NCI-H1092 (cell line): ENCODE measurements around the gene SOX15.

Experiments
- DNase-seq: peaks from one replicate; lab custom pipeline; 2025; lab: John Stamatoyannopoulos, UW

Gene SOX15

DNA sequence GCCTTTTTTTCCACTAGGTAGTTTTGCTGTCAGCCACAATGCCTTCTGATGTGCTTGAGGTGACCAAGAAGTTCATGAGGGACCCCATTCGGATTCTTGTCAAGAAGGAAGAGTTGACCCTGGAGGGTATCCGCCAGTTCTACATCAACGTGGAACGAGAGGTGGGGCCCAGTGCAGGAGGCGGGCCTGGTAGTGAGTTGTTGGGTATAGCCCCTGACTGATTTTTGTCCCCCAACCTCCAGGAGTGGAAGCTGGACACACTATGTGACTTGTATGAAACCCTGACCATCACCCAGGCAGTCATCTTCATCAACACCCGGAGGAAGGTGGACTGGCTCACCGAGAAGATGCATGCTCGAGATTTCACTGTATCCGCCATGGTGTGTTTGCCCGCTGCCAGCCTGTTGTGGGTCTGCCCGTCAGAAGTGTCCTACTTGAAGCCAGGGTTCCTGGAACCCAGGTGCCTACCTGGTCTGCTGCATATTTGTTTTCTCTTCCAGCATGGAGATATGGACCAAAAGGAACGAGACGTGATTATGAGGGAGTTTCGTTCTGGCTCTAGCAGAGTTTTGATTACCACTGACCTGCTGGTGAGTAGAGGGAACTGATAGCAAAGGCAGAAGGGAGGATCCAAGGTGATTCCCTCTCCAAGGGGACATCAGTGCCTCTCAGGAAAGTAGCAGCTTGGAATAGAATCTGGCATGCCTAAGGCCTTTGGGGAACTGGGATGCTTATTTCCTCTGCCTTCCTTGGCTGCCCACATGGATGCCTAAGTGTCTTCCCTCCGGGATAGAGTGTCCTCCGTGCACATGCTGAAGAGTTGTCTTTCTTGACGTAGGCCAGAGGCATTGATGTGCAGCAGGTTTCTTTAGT lies 12.3 kb downstream of the SOX15 start:
- no peak for DNase-seq

DNA sequence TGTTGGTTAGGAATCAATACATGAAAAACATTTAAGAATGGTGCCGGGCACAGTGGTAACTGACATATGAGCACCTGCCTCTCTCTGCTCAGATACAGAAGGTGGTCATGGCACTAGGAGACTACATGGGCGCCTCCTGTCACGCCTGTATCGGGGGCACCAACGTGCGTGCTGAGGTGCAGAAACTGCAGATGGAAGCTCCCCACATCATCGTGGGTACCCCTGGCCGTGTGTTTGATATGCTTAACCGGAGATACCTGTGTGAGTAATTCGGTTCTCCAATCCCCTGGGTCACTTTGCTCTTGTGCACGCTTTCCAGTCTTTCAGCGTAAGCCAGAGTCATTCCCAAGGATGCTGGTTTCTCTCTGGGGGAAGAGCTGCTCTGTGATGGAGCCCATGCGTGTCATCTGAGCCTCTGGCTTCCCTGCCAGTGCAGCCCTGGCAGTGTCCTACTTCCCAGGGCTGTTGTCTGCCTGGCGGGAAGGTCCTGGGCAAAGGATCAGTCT lies 13.4 kb downstream of the SOX15 start:
- DNase-seq: no peak

- no peak for DNase-seq
Observed at GRCh38 chr17:7575959-7576358, 13.9 kb downstream of the SOX15 start.

DNA sequence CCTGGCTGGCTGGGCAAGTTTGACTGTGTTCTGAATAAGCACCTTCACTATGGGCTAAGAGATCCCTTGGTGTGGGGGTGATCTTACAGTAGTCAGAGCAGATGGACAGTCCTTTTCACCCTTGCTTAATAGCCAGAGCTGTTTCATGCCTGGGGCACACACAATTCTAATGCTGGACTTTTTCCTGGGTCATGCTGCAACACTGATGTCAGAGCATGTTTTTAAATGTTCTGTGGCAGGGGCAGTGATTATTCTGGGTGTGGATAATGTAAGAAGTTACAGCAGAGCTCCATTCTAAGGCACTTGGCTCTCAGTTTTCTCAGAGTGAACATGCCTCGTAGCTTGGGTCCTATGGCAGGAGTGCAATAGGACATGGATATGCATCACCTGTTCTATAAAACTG lies 14.4 kb downstream of the SOX15 start:
- no peak for DNase-seq

DNA sequence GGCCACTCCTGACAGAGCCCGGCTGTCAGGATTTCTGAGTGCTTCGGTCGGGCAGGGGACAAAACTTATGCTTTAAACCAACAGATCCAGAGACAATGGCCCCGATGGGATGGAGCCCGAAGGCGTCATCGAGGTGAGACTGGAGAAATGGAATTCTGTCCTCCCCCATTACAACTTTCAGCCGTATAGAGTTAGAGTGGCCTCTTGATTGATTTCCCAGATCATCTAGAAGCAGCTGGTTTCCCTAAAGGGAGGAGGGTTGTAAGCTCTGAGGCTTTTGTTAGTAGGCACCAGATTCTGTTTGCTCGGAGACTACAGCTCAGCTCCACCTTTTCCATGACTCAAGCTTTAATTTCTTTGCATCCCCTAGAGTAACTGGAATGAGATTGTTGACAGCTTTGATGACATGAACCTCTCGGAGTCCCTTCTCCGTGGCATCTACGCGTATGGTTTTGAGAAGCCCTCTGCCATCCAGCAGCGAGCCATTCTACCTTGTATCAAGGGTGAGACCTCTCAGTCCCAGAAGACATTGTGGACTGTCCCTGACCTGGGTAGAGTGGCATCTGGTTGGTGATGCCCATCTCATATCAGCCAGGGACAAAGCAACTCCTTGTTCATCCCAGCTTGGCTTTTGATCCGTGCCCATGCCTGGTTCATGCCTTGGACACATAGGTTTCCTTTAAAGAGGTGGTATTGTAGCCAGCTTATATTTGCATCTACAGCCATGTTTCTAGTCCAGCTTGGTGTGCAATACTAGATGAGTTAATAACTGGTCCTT lies 15.5 kb downstream of the SOX15 start:
- no peak for DNase-seq

- DNase-seq: peak; percentile 58
Observed at GRCh38 chr17:7573324-7574080, 16.4 kb downstream of the SOX15 start.

- DNase-seq: peak; percentile 97
Observed at GRCh38 chr17:7572588-7573323, 17.1 kb downstream of the SOX15 start.

DNA sequence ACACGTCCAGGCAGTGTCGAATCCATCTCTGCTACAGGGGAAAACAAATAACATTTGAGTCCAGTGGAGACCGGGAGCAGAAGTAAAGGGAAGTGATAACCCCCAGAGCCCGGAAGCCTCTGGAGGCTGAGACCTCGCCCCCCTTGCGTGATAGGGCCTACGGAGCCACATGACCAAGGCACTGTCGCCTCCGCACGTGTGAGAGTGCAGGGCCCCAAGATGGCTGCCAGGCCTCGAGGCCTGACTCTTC lies 17.6 kb downstream of the SOX15 start:
- DNase-seq: no peak

GRCh38 chr17:7570351-7570750 lies 19.5 kb downstream of the SOX15 start:
- no peak for DNase-seq

- no peak for DNase-seq
Observed at GRCh38 chr17:7569571-7569970, 20.3 kb downstream of the SOX15 start.

- no peak for DNase-seq
Observed at GRCh38 chr17:7563115-7563869, 26.6 kb downstream of the SOX15 start.

- DNase-seq: no peak
Observed at GRCh38 chr17:7562208-7562605, 27.7 kb downstream of the SOX15 start.

- peak; percentile 75 for DNase-seq
Observed at GRCh38 chr17:7561589-7562207, 28.2 kb downstream of the SOX15 start, which contains the start of gene SENP3. Gene SENP3 (plus strand): TSS chr17:7561919. CDS start chr17:7563077, 1,158 bp downstream.

DNA sequence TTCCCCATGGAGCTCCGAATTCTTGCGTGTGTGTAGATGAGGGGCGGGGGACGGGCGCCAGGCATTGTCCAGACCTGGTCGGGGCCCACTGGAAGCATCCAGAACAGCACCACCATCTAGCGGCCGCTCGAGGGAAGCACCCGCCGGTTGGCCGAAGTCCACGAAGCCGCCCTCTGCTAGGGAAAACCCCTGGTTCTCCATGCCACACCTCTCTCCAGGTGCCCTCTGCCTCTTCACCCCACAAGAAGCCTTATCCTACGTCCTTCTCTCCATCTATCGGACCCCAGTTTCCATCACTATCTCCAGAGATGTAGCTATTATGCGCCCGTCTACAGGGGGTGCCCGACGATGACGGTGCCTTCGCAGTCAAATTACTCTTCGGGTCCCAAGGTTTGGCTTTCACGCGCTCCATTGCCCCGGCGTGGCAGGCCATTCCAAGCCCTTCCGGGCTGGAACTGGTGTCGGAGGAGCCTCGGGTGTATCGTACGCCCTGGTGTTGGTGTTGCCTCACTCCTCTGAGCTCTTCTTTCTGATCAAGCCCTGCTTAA lies 28.8 kb downstream of the SOX15 start:
- DNase-seq: peak; percentile 55

DNA sequence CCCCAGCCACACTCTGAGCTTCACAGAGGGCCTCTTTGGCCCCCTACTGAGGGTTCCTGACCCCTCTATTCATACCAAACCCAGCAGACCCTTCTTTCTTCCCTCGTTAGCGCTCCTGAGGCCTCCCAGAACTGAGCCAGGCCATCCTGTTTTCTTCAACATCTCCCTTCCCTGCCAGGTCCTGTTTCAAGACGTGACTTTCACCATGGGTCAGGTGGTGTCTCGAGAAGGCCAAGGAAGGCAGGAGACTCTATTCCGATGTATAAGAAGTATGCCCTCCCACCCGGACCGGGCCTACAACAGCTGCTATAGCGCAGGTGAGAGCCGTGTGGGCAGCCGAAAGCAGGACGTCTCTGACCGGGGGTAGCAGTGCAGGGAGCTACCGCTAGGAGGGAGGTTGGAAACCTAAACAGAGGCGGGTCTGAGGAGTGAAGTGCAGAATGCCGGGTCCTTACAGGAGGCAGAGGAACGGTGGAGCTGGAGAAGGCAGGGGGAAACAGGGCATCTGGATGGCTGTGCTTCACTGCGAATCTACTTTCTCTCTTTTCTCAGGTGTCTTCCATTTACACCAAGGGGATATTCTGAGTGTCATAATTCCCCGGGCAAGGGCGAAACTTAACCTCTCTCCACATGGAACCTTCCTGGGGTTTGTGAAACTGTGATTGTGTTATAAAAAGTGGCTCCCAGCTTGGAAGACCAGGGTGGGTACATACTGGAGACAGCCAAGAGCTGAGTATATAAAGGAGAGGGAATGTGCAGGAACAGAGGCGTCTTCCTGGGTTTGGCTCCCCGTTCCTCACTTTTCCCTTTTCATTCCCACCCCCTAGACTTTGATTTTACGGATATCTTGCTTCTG lies 29.5 kb downstream of the SOX15 start:
- DNase-seq: no peak

GRCh38 chr17:7559320-7560171 lies 30.3 kb downstream of the SOX15 start:
- no peak for DNase-seq

DNA sequence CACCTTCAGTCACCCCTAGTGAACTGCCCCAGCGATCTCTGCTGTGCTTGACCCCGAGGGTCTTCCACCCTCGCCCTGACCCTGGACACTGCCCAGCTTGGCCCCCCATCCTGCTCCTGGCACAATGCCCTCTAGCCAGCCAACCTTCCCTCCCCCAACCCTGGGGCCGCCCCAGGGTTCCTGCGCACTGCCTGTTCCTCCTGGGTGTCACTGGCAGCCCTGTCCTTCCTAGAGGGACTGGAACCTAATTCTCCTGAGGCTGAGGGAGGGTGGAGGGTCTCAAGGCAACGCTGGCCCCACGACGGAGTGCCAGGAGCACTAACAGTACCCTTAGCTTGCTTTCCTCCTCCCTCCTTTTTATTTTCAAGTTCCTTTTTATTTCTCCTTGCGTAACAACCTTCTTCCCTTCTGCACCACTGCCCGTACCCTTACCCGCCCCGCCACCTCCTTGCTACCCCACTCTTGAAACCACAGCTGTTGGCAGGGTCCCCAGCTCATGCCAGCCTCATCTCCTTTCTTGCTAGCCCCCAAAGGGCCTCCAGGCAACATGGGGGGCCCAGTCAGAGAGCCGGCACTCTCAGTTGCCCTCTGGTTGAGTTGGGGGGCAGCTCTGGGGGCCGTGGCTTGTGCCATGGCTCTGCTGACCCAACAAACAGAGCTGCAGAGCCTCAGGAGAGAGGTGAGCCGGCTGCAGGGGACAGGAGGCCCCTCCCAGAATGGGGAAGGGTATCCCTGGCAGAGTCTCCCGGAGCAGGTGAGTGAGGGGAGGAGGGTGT lies 31.2 kb downstream of the SOX15 start, which contains the start of gene TNFSF13:
Gene TNFSF13 (plus strand): TSS at position 207 of the 776 bp plus-strand sequence. CDS start 290 bp downstream, at position 497.
- DNase-seq: no peak
